CD4-positive, alpha-beta T cell treated with Interleukin-6 at 100 ng/mL for 8 hours (primary cell): ENCODE results near the gene NME5.
A peak's percentile ranks its signal among the peaks of the same experiment; 100 is the strongest.
"Not testable (repeated sequence)": the region's sequence is repeated elsewhere in the genome, so short reads cannot be mapped to it uniquely, and the experiment has no call there.

Experiments
- DNase-seq: peaks from one replicate; pipeline ENCODE4 v3.0.0-alpha.2; 2020; ENCODE audit warnings: mixed read lengths, low spot score

The NME5 gene

DNA sequence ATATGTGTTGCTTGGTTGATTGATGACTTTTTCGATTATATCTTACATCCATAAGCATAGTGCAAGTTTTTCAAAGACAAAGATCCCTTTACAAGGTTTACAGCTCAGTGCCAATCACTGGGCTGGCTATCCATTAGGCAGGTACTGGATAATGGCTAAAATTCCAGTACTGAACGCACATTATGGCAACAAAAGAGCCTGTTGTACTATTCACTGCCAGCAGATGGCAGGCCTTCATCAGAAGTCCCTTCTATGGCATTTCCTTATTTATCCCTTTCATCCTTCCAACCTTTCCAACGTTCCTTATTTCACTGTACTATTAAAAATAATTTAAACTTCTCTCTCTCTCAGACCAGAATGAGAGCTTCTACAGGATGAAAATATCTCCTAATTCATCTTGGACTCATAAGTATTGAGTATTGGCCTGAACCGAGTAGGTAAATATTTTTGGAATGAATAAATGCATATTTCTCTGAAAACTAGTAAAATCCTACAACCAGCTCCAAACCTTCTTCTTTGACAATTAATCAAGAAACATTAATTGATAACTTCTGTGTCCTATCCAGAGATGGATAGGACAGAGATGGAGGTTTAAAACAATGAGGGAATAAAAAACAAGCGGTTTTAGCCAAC lies 62.0 kb downstream of the NME5 start:
- peak; percentile 44 for DNase-seq

DNA sequence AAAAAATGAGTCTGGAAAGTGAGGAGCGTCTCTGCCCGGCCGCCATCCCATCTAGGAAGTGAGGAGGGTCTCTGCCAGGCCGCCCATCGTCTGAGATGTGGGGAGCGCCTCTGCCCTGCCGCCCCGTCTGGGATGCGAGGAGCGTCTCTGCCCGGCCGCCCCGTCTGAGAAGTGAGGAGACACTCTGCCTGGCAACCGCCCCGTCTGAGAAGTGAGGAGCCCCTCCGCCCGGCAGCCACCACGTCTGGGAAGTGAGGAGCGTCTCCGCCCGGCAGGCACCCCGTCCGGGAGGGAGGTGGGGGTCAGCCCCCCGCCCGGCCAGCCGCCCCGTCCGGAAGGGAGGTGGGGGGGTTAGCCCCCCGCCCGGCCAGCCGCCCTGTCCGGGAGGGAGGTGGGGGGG lies 69.2 kb downstream of the NME5 start:
- DNase-seq, result not testable (repeated sequence)

DNA sequence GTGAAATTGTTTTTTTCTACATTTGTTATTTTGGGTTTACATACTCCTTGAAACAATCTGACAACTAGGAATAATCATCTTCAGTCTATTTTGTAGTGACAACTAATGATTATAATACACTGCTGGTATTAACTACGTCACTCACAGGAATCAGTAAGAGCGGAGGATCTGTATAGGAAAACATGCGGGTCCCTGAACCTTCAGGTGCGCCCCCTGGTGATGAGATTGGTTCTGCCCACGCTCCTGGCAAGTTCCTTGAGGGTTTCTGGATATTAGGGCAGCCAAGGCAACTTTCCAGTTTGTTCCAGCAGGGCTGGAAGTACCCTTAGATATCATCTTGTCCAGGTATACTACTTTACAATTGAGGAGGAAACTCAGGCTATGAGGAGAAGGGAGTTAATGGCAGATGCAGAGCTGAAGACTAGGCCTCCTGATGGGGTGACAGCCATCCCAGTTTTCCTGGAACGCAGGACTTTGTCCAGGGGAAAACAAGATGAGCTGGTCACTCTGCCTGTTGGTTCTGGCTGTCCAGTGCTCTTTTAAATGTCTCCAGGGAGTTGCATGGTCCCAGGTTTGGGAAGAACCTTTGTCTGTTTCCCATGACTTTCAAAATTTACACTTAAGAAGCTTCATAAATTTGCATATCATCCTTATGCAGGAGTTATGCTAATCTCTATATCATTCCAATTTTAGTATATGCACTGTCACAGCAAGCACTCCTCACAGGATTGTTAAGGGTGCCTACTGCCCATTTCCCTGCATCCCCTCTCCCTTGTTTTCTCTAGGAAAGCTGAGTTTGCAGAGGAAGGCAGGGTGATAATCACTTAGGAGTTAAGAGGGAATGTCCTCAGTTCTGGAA lies 70.3 kb downstream of the NME5 start:
- DNase-seq, result peak; percentile 62

DNA sequence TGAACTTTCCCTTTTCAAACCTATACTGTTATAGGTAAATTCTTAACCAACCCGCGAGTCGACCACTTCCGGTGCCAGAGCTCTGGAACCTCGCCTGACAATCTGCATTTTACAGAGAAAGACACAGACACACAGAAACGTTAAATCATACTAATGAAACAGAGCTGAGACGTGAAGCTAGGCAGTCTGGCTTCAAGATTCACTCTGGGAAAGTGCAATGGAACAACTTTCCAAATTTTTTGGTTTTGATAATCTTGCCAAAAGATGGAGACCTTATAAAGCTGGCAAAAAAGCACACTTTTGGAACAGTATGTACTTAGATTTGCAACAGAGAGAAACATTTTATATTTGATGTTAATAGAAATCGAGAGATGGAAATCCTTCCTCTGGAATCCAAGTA lies 71.3 kb downstream of the NME5 start:
- no peak for DNase-seq
